22Rv1 (cell line): ENCODE measurements around the gene UGT1A4.

Experiments used
- CTCF ChIP-seq: fragments of 450-650 bp; IDR thresholded peaks from 2 replicates; pipeline ENCODE4 v1.5.1; 2017; ENCODE audit warnings: mild to moderate bottlenecking
- ZFX ChIP-seq: fragments of 450-650 bp; IDR thresholded peaks from 2 replicates; pipeline ENCODE4 v1.6.1; 2017; ENCODE audit warnings: antibody characterized with exemption, borderline replicate concordance

GRCh38 chr2:233674314-233674713 lies 44.2 kb upstream of the UGT1A4 start:
- TF ChIP-seq CTCF (no peak), ZFX (no peak)
